ENCODE measurements around the gene PRDM12.

PRDM12 gene

DNA sequence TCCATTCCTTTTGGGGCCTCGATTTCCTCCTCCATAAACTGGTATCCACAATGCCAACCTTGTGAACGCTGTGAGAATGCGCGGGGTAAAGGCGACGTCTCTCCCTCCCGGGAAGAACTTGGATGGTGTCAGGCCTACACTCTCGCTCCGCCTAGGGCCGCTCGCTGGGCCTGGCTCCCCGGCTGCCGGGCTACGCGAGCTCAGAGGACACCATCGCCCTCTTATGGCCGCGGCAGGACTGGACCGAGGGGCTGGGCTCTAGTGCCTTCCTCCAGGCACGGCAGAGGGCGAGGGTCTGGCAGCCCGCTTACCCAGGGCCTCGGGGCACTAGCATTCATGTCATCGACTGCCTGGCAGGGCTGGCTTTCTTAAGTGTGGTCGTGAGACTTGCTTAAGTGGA is 27.9 kb downstream of the PRDM12 start:
- no peak for DNase-seq

DNA sequence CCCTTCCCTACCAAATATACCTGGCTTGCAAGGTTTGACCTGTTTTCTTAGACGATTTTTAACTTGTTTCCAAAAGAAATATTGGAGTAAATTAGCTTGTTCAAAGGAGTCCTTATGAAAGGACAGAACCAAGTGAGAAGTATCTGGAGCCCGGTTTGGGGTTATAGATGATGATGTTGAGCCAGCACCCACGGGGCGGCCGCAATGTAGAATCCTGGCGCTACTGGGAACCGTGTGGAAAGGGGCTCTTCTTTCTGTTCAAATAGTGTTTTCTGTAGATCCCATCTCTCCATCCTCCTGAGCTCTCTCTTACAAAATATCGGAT is 28.7 kb downstream of the PRDM12 start:
- DNase-seq = no peak

DNA sequence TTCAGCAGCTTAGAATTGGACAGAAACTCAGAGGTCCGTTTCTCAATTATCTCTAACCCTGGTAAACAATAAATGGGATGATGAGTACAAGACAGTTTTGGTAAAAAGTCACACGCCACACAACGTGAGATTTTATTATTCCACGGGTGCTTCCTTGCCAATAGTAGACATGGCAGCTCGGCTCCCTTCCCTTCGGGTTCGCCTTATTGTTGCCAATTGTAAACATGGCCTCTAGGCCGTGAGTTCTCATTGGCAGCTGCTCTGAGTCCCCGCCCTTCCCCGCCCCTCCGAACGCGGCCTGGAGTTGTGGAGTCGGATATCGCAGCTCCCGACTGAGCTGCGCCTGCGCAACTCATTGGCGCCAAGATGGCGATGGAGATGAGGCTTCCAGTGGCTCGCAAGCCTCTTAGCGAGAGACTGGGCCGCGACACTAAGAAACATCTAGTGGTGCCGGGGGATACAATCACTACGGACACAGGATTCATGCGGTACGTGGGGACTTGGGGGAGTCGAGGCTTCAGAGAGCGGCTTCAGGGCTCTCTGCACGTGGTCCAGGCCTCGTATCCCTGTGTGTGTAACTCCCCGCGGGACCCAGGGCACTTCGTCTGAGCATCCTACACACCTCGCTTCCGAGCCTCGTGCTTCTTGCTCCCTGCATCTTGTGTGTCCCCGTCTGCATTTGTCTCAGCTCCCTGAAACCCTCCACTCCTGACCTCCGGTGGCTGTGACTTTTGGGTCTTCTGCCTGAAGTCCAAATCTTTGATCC is 29.2 kb downstream of the PRDM12 start, which contains the start of gene EXOSC2:
Gene EXOSC2 (plus strand): TSS at position 355 of the 766 bp plus-strand sequence. CDS start 12 bp downstream, at position 367.
- DNase-seq = peak; percentile 99

DNA sequence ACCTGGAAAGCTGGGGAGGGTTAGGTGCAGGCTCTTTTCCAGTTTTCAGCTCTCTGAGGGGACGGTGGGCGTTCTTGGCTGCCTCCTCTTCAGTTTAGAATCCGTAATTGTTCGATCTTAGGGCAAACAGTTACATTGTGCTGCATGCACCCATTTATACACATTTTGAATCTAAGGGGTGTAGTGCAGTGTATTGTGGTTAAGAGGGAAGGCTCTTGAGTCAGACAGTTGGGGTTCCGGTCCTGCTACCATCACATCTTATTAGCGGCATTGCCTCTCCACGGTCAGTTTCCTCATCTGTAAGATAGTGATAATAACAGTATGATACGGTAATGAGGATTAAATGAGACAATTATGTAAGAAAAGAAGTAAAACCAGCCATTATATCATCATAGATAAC is 29.8 kb downstream of the PRDM12 start:
- peak; percentile 46 for DNase-seq

DNA sequence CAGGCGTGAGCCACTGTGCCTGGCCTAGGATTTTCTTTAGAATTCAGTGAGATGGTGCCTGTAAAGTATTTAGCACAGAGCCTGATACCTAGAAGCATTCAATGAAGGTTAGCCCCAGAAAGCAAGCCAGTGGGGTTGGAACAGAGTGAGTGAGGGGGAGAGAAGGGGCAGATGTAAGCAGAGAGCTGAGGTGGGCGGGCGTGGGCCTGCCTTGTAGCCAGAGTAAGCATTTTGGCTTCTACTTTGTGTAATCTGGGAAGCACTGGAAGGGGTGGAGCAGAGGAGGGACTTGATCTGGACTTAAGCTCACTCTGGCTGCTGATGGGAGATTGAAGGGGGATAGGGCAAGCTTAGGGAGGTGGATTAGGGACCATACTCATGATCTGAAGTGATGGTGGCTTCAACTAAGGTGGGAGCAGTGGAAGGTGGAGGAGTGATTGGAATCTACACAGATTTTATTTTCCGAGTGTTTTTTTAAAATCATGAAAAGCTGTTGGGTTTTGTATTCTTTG is 31.8 kb downstream of the PRDM12 start:
- no peak for DNase-seq

DNA sequence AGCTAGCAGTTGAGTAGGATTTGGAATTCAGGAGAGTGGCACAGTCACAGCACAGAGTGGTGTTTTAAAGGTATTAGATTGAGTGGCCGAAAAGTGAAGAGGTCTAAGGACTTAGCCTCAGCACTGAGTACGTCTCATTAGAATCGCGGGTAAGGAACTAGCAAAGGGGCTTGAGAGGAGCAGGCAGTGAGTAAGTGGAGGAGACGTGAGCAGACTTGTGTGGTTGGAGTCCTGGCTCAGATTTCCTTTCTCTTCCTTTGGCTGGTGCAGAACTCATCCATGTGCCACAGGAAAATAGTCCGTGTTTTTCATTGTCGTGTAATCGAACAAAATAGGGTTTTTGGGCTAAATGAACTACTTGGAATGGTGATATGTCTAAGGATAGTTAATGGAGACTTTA is 32.6 kb downstream of the PRDM12 start:
- no peak for DNase-seq

DNA sequence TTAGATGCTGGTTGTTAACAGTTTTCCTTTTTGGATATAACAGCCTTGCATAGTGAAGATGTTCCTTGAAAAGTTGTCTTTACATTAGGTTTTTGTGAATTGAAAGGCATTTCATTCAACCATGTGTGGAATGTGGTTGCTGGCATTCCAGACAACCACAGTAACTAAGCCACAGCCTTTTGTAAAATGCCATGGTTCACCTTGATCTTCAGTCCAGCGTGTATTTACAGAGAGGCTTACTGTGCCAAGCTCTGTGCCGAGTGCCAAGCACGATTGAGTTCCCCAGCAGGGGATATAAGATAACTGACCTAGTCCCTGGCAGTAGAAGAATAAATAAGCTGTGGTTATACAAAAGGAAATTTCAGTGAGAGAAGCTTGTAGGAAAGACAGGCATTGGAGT is 34.1 kb downstream of the PRDM12 start:
- no peak for DNase-seq

DNA sequence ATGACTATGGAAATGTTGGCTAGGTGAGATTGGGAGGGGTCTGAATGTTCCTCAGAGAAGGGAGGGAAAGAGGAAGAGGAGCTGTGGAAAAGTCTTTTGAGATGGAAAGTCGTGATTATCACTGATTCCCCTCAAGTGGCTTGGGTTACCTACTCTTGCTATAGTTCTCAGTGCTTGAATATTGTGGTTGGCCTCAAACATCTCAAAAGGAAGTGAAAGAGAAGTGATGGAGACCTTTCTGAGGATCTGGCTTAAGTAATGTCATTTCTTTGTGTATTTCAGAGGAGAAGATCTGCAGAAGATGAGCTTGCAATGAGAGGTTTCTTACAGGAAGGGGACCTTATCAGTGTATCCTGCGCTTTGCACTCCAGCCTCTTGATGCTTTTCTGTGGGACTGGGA is 34.7 kb downstream of the PRDM12 start:
- no peak for DNase-seq

DNA sequence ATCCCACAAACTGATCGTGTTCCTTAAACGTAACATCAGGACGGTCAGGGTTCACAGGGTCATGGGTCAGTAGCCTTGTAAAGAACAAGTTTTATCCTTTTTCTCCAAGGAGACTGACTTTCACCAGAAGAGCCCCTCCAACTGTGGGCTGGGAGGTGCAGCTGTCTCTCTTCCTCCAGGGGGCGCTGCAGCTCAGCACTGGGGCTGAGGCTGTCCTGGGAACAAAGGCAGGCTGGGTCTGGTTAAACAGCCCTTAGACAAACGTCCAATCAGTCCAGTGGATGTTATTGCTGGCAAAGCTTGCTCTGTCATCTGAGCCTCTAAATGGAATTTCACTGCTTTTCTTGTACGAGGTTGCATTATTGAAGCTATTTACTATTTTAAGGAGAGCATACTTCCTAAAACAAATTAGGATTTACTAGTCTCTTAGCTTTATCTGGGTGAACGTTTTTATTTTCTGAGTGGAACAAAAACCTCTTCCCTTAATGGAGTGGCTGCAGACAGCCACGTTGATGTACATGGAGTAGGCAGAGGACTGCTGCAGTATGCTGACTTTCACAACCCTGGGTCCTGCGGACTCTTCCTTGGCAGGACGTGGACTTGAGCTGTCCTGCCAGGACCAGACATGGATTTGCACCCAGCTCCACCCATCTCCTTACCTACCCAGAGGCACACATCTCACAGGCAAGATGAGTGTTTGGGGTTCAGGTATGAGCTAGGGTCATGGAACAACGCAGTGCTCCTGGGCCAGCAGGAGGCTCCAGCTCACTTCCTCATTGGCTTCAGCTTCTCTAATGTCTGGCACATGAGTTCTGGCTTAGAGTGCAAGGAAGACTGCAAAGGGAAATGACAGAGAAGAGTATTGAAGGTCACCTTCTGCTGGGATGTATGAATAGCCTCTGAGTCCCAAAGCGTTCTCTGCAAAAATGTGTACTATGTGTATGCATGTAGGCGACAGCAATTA is 36.9 kb downstream of the PRDM12 start:
- DNase-seq = peak; percentile 65

DNA sequence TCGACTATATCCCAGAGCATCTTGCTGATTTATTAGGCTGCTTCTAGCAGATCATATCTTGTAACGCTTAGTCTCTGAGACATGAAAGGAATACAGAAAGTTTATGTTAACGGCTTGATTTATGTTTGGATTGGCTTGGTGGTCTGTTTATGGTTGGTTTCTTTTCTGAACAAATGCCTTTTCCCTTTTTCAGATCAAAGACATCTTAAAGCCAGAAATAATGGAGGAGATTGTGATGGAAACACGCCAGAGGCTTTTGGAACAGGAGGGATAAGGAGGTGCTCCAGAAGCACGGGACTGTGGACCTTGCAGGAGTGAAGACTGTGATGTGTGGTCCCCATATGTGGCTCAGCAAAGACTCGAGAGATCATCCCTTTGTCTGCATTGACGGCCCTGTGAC is 39.1 kb downstream of the PRDM12 start:
- no peak for DNase-seq

DNA sequence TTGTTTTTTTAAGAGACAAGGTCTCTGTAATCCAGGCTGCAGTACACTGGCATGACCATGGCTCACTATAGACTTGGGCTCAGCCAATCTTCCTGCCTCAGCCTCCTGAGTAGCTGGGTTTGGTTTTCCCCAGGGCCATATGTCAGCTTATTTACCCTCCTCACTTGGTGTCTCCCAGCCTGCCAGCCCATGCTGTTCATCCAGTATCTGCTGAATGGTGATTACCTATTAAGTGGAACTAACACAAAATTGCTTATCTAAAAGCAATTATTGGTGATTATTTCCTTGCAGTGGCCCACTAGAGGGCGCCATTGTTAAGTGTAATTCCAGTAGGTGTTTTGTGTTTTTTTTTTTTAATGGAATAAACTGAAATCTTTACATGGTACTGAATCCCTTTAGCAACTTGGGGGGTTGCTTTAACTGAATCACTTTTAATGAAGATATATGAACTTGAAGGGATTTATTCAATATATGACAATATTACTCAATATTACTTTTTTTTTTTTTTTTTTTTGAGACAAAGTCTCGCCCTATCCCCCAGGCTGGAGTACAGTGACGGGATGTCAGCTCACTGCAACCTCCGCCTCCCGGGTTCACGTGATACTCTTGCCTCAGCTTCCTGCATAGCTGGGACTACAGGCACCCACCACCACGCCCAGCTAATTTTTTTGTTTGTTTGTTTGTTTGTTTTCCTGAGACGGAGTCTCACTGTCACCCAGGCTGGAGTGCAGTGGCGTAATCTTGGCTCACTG is 43.0 kb downstream of the PRDM12 start:
- DNase-seq = peak; percentile 54

DNA sequence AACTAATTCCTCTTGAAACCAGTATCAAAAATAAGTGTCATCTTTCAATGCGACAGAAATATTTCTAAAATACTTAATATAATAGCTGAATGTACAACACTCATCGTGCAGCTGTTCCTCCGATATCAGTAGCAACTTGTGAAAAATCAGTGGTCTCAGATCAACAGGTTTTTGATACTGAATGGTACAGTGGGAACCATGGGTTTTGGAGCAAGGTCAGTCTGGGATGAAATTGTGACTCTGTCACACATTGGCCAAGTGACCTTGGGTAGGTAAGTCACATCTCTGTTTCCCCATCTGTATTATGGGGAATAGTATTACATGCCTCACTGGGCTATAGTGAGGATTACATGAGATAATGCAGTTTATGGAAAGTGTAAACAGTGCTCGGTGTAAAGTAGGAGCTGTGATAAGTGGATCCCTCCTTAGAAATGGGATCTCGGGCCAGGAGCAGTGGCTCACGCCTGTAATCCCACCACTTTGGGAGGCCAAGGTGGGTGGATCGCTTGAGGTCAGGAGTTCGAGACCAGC is 46.5 kb downstream of the PRDM12 start:
- DNase-seq = no peak

DNA sequence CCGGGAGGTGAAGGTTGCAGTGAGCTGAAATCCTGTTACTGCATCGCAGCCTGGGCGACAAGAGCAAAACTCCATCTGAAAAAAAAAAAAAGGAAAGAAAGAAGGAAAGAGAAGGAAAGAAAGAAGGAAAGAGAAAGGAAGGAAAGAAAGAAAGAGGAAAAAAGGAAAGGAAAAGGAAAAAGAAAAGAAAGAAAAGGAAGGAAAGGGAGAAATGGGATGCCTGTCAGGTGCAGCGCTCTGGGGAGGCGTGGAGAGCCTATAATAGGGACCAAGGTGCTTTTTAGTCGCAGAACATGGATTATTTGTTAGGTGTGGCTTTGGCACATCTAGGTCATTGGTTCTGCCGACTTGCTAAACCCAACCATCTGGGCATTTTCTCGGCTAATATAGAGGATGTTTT is 47.1 kb downstream of the PRDM12 start:
- DNase-seq = no peak

DNA sequence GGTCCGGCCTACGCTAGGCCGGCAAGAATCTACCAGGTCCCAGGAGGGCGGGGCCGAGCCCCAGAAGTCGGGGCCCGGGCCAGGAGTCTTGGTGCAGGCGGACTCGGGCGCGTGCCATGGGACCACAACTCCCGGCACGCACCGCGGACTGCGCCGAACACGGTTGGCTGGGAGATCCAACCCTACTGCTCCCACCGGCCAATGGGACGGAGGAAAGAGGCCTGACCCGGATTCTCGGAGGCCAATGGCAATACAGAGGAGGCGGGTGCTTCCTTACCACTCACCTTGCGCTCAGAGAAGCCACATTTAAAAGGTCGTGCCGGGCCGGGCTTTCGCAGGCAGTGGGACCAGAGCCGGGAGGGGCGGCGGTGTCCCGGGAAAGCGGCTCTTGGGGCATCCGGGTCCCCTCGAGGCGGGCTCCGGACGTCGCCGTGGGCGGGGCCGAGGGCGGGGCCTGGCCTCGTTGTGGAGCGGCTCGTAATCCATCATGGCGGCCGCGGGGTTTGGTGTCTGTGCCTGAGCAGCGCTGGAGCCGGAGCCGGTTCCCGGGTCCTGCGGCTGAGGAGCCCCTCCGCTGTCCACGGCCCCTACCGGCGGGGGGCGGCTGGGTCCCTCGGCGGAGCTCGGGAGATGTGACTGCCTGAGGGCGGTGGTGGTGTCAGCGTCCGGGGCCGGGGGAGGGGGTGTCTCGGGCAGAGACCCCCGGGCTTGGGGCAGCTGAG is 48.3 kb downstream of the PRDM12 start:
- DNase-seq = peak; percentile 98

DNA sequence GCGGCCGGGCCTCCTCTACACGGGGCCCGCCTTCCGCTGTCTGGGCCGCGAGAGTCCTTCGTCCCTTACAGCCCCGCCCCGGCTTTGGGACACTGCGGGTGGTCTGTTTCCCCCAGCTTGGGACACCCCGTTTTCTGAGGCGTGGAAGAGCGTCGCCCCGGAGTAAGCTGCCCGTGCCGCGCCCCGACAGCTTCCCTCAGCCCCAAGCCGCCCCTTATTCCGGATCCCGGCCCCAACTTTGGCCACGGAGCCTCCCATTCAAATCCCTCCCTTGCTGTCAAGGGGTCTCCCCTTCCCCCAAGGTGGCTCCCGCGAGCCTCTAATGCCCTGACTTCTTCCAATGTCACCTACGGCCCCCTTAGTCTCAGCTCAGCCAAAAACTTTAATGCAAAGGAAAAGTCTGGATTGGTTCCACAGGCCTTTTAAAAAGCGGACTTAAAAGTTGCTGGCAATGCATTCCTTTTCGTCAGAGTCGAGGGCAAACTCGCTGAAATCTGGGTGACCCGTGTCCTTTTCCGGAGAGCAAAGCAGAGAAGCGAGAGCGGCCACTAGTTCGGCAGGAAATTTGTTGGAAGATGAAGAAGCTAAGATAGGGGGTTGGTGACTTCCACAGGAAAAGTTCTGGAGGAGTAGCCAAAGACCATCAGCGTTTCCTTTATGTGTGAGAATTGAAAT is 49.0 kb downstream of the PRDM12 start:
- DNase-seq = peak; percentile 8

DNA sequence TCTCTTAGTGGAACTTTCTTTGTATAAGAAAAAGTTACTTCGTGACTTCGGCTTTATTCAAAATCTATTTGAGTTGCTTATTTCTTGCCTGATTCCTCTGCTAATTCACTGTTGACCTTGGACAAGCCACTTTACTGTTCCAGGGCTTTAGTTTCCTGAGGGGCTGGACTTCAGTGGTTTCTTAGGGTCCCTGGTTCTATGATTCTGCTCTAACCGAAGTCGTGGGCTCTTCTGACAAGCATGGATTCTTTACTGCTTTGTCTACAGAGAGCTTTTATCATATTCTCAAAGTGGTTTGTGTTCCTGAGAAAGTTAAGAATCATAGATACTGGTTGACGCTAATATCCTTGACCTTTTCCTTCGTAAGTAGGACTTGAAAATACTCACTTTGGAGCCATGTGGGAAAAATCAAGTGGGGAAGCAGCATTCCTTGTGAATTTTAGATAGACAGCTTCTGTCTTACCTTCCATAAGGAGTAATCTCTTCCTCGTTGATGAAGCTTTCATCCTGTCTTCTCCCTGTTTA is 50.3 kb downstream of the PRDM12 start:
- DNase-seq = no peak

DNA sequence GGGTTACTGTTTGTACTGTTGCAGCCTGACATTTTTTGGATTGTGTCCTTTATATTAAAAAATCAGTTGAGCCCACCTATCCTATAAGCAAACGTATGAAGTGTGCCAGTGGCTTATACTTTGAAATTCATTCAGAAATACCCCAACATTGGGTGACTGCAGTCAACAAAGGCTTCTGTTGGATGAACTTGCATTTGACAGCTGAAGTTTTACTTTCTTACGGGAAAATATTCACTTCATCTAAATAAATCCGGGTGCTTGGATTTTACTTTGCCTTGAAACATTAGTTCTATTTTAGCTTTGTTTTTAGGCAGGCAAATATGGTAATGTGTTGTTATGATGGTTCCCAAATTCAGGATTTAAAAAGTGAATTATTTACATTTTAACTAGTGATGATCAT is 50.9 kb downstream of the PRDM12 start:
- no peak for DNase-seq

DNA sequence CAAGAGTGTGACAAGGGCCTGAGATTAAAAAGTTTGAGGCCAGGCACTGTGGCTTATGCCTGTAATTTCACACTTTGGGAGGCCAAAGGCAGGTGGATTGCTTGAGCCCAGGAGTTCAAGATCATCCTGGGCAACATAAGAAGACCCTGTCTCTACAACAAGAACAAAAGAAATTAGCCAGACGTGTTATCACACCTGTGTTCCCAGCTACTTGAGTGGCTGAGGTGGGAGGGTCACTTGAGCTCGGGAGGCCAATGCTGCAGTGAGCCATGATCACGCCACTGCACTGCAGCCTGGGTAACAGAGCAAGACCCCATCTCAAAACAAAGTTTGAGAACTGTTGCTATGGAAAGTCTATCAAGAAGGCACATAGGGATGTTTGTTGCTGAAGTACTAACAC is 54.2 kb downstream of the PRDM12 start:
- no peak for DNase-seq

DNA sequence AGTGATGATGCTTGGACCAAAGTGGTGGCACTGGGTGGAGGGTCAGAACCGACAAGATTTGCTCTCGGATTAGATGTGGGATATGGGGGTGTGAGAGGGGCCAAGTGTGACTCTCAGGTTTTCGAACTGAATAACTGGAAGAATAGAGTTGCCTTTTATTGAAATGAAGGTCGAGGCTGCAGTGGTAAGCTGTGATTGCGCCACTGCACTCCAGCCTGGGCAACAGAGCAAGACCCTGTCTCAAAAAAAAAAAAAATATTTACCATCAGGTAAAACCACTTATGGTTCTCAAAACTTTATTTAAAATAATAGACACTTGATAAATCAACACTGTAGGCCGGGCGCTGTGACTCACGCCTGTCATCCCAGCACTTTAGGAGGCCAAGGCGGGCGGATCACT is 56.4 kb downstream of the PRDM12 start:
- no peak for DNase-seq

DNA sequence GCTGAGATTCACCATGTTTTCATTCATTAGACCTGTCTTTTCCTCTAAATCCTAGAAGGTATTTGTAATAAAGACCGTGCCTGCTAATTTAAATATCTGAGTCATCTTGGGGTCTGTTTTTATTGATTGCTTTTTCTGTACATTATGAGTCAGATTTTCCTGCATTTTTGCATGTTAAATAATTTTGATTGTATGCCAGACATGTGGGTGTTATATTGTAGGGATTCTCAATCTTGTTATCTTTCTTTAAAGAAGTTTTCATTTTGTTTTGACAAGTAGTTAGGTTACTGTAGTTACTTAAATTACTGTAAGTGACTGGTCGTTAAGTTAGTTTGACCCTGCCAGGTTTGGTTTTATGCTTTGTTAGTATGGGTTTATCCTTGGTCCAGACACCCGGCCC is 64.3 kb downstream of the PRDM12 start:
- DNase-seq = no peak

DNA sequence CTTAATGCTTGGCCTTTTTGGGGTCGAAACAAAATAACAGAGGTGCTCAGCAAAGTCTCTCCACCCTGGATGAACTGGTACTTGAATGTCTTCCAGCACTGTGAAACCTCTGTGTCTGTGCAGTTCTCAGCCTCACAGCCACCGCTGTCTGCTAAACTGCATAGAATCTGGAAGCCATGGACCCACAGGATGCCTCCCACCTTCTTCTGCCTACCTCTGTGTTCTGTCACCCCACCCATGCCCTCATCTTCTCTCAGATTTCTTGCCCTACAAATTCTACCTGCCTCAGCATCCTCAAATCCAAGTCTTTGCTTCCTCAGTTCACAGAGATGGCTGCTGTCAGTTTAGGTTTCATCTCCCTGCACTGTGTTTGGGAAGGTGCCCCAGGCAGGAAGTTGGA is 64.8 kb downstream of the PRDM12 start:
- DNase-seq = no peak
